A673 (cell line): ENCODE data around the gene CREB5.

Experiments
- CTCF ChIP-seq: fragments of 300-800, 200-600 bp; sonication (generic); conservative IDR thresholded peaks from 2 replicates; pipeline ENCODE4 v1.5.1; 2017; ENCODE audit warnings: low read depth, mild to moderate bottlenecking, antibody characterized with exemption, low read length, moderate library complexity, mixed read lengths
- EZH2 ChIP-seq: fragments of 200-600 bp; sonication (generic); IDR thresholded peaks from 2 replicates; pipeline ENCODE4 v1.6.1; 2017; ENCODE audit warnings: borderline replicate concordance, low read depth, mild to moderate bottlenecking, mixed read lengths, antibody characterized with exemption, low read length; ENCODE audit not compliant: poor library complexity, severe bottlenecking

DNA sequence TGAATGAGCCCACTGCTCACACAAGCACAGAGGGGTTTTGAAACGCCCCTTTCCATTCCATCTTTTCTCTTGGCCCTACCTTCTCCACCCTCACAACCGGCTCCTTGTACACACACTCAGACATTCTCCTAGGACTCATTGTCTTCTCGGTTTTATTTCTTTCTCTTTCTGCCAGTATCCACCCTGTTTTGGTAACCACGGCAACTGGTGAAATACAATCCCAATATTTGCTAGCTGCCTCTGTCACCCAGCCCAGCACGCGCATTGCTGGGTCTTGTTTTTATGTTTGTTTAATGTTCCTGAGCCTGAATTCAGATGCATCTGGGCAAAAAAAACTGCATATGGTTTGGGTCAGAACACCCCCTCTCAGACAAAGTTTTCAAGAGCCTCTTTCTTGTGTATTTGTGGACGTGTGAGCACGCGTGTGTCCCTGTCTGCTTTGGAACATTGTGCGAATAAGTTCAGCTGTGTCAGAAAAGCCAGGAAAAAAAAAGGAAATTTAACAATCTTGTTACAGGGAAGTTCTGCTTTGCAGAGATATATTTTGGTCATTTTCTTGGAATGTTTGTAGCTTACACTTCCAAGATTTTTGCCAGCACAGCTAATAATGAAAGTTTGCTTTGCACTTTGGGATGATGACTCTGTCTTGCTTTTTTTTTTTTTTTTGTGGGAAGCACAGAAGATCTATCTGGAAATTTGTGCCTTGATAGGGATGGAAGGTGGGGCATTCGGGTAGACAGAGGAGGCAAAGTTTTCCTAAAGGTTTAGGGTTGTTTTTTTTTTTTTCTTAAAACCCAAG, 320.0 kb downstream of the CREB5 start:
- TF ChIP-seq CTCF, result no peak
- no peak for TF ChIP-seq EZH2
